Adrenal gland (tissue), 12 donors: Measurements from ENCODE around the gene BMP5. TPM values are rescaled to one million over a fixed set of nuclear protein-coding genes. Genes with fewer than 3 reads are reported as not detected.

ENCODE experiments used
- DNase-seq, 7 donors: peaks; one replicate each; pipeline ENCODE4 v3.0.0-alpha.2; 2019 to 2020
- H3K27ac ChIP-seq, 5 donors: fragments of 200-600 bp; sonication (generic) in 4 of 5; 1 replicate in 3 of 5; 2 replicates in 2 of 5; pipeline versions ENCODE4 v1.5.1 to v1.8.0; 2016 to 2020; ENCODE audit warnings: mild to moderate bottlenecking in 1 of 5
- H3K27me3 ChIP-seq: fragments of 200-600 bp; 2 replicates; pipeline ENCODE4 v1.8.0; 2021
- H3K36me3 ChIP-seq, 2 donors: fragments of 200-600 bp; replicated peaks in 1 of 2; 1 replicate in 1 of 2; 2 replicates in 1 of 2; pipeline versions ENCODE4 v1.5.1 to v1.8.0; 2018 to 2022
- H3K4me1 ChIP-seq, 2 donors: fragments of 200-600 bp; replicated peaks in 1 of 2; 1 replicate in 1 of 2; 2 replicates in 1 of 2; pipeline versions ENCODE4 v1.5.1 to v1.8.0; 2018 to 2021
- H3K4me3 ChIP-seq, 4 donors: fragments of 200-600 bp; sonication (generic) in 3 of 4; one replicate each; pipeline ENCODE4 v1.5.1; 2016 to 2018
- H3K9me3 ChIP-seq, 3 donors: fragments of 200-600 bp; sonication (generic) in 1 of 3; replicated peaks in 1 of 3; 1 replicate in 2 of 3; 2 replicates in 1 of 3; pipeline versions ENCODE4 v1.5.1 to v1.8.0; 2016 to 2021
- CTCF ChIP-seq, 6 experiments: fragments of 450-650 bp in 4 of 6; fragments of 200-600 bp in 2 of 6; sonication (generic) in 1 of 6; IDR thresholded peaks; 1 replicate in 5 of 6; 2 replicates in 1 of 6; pipeline versions ENCODE4 v1.5.1 to v1.8.0; 2016 to 2021; ENCODE audit warnings: antibody characterized with exemption in 6 of 6, mild to moderate bottlenecking in 2 of 6, moderate library complexity in 1 of 6
- POLR2A ChIP-seq, 2 donors: fragments of 450-650 bp; IDR thresholded peaks; one replicate each; pipeline ENCODE4 v1.6.1; 2017; ENCODE audit warnings: antibody characterized with exemption in 2 of 2, mild to moderate bottlenecking in 2 of 2, moderate library complexity in 1 of 2
- WGBS, 4 donors: extraction: QIAGEN DNeasy Blood & Tissue Kit in 2 of 4; methylation state at CpG; one replicate each; pipeline versions ENCODE4 v1.1.5 to v1.1.7; 2013 to 2017; 5-methylcytosine and 5-hydroxymethylcytosine counted together
- intact Hi-C, 2 donors: fragments of 100-400 bp; cut with DNase I; formaldehyde crosslinking; loops; one replicate each; pipeline versions ENCODE4 v1.14.1 to v1.15.0; 2022 to 2023
- polyA plus RNA-seq, 3 donors: library from polyadenylated mRNA; stranded (reverse); fragments of 200-250 nt in 2 of 3; fragments of 350-450 nt in 1 of 3; fragmentation: Illumina TruSeq in 1 of 3; extraction: RNeasy Lipid Tissue Mini Kit (QIAGEN cat#74804) in 1 of 3; gene quantifications; one replicate each; pipeline ENCODE4 v1.2.3, GENCODE V29; 2013 to 2014
- total RNA-seq, 9 donors: library from RNA; depleted of rRNA in 4 of 9; stranded (reverse); fragments of >200 nt in 4 of 9; fragments of 120-200 nt in 1 of 9; fragmentation: NEBNext Ultra II Directional in 1 of 9; extraction: Animal tissue kit (Norgen Biotek cat#: 25700) in 1 of 9; gene quantifications; one replicate each; pipeline versions ENCODE4 v1.1.0 to v1.2.4, GENCODE V29; 2013 to 2023
- donor health status: healthy with polysubstance abuse.
- donor health status: Bipolar disorder and iron deficiency.
- donor health status: DM: yes; HTN: yes; CAD: no.
- donor health status: DM: no; HTN: no; CAD: no.
- donor health status: DM: no; HTN: no; CAD: no.
- donor health status: DM: yes; HTN: yes; CAD: no.

Gene BMP5
- total and polyA plus RNA-seq, 12 donors: 0.06 to 11.4 (median 0.28) TPM; not detected in 3

- no peaks in the 10 kb centered on the region for H3K36me3 ChIP-seq
- peaks cover 0 to 6% of the 10 kb centered on the region in 2 donors for H3K4me1 ChIP-seq
- DNase-seq: no peak
- H3K4me3 ChIP-seq: no peak overlapping the region
- H3K27me3 ChIP-seq: no peaks in the 10 kb centered on the region
- intact Hi-C loops: no loop called here
- no peak overlapping the region for H3K27ac ChIP-seq
- no peaks in the 10 kb centered on the region for H3K9me3 ChIP-seq
- TF ChIP-seq POLR2A (IDR thresholded peaks at IDR 0.05): no peak
- no peak for TF ChIP-seq CTCF (IDR thresholded peaks at IDR 0.05)
These were observed 145.7 kb downstream of the BMP5 start for GRCh38 chr6:55729665-55730064.

- no peak overlapping the region for H3K27ac ChIP-seq
- intact Hi-C loops: no loop called here
- WGBS, 4 donors: 33 to 60% (median 44%) methylated on average over 1 of the region's 1 CpG
- H3K27me3 ChIP-seq: no peaks in the 10 kb centered on the region
- no peaks in the 10 kb centered on the region for H3K36me3 ChIP-seq
- H3K9me3 ChIP-seq: no peaks in the 10 kb centered on the region
- H3K4me1 ChIP-seq: peaks cover 0 to 6% of the 10 kb centered on the region in 2 donors
- no peak overlapping the region for H3K4me3 ChIP-seq
- DNase-seq: peak in 6 of 7 donors; percentile 14 to 52 (median 34)
- TF ChIP-seq CTCF (IDR thresholded peaks at IDR 0.05) (no peak), POLR2A (IDR thresholded peaks at IDR 0.05) (no peak)
These were observed 149.2 kb downstream of the BMP5 start for GRCh38 chr6:55726144-55726543.

GRCh38 chr6:55714831-55715230, 160.6 kb downstream of the BMP5 start:
- H3K4me3 ChIP-seq: no peak overlapping the region
- H3K27me3 ChIP-seq: no peaks in the 10 kb centered on the region
- H3K27ac ChIP-seq: no peak overlapping the region
- no peak for DNase-seq
- H3K36me3 ChIP-seq: no peaks in the 10 kb centered on the region
- TF ChIP-seq CTCF (IDR thresholded peaks at IDR 0.05): no peak
- no peak for TF ChIP-seq POLR2A (IDR thresholded peaks at IDR 0.05)
- no peaks in the 10 kb centered on the region for H3K9me3 ChIP-seq
- intact Hi-C loops: no loop called here
- WGBS, 4 donors: 69 to 81% (median 76%) methylated on average over 4 of the region's 4 CpGs
- no peaks in the 10 kb centered on the region for H3K4me1 ChIP-seq

GRCh38 chr6:55713436-55713835, 162.0 kb downstream of the BMP5 start:
- intact Hi-C loops: no loop called here
- TF ChIP-seq POLR2A (IDR thresholded peaks at IDR 0.05) (no peak), CTCF (IDR thresholded peaks at IDR 0.05) (no peak)
- Histone ChIP-seq H3K27me3 (no peaks in the 10 kb centered on the region), H3K4me1 (no peaks in the 10 kb centered on the region), H3K36me3 (no peaks in the 10 kb centered on the region), H3K4me3 (no peak overlapping the region), H3K9me3 (no peaks in the 10 kb centered on the region), H3K27ac (no peak overlapping the region)
- 11 to 24% (median 17%) methylated on average over 3 of the region's 3 CpGs for WGBS, 4 donors
- peak in 1 of 7 donors; percentile 14 for DNase-seq
